ENCODE results near the gene CMSS1.

CMSS1 gene

DNA sequence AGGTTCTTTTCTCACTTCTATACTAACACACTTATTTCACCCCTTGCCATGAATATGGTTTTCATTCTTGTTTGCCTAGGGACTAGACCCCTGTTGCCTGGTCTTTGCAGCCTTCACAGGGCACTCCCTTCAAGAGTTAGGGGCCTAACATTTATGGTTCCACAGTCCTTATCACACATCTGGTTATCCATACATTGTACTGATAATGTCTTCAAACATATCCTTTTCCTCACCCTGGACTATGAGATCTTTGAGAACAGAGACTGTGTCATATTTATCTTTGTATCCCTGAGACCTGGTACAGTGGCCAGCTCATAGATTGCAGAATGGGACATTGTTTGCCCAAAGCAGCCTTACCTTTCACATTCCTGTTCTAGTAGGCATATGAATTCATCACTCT lies 106.2 kb downstream of the CMSS1 start:
- H3K36me3 ChIP-seq (ENCODE audit: insufficient read depth, insufficient read length, low read length): no peaks in the 10 kb centered on the region
- no peaks in the 10 kb centered on the region for H3K9me3 ChIP-seq (ENCODE audit: insufficient read depth, low read length)
- no peak overlapping the region for H3K9ac ChIP-seq (ENCODE audit: insufficient read length, low read depth)
- no peak overlapping the region for H3K4me3 ChIP-seq (ENCODE audit: insufficient read length, low read depth)
- TF ChIP-seq ZNF274 (IDR thresholded peaks at IDR 0.05; ENCODE audit: low read depth, low read length) (no peak), YY1 (IDR thresholded peaks at IDR 0.05; ENCODE audit: insufficient read depth, insufficient read length) (no peak), SUZ12 (IDR thresholded peaks at IDR 0.05; ENCODE audit: extremely low read depth, insufficient read depth, insufficient read length) (no peak)
- peaks cover 2% of the 10 kb centered on the region for H3K4me1 ChIP-seq (ENCODE audit: insufficient read depth, insufficient read length)
- DNase-seq (ENCODE audit: low read depth, low spot score): no peak
- H3K27me3 ChIP-seq (ENCODE audit: insufficient read depth, insufficient read length): no peaks in the 10 kb centered on the region

DNA sequence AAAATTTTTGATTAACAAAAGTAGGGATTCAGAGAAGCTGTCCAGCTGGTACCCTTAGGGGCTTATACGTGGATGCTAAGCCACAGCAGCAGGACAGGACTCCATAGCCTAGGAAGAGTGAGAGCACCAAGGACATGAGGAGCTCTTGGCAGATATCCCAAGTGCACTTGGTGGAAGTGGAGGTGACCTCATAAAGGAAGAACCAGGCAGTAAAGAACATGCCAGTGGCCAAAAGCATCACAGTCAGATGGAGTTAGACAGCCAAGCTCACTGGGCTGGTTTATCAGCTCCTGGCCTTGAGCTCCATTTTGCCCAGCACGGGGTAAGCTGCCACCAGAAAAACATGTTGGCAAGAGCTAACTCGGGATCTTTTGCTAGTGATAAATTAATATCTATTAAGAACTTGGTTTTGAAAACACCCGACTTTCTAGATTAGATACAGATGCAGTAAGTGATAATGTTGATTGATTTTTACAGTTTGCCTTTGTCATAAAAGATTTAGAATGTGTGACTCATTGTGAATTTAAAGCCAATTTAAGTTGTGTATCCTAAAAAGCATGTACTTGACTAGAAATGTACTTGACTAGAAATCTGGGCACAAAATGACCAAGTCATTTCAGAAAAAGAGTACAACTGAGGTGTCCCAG lies 108.0 kb downstream of the CMSS1 start:
- H3K4me1 ChIP-seq (ENCODE audit: insufficient read depth, insufficient read length): peaks cover 2% of the 10 kb centered on the region
- no peak for TF ChIP-seq YY1 (IDR thresholded peaks at IDR 0.05; ENCODE audit: insufficient read depth, insufficient read length)
- no peak for TF ChIP-seq ZNF274 (IDR thresholded peaks at IDR 0.05; ENCODE audit: low read depth, low read length)
- no peak for TF ChIP-seq SUZ12 (IDR thresholded peaks at IDR 0.05; ENCODE audit: extremely low read depth, insufficient read depth, insufficient read length)

DNA sequence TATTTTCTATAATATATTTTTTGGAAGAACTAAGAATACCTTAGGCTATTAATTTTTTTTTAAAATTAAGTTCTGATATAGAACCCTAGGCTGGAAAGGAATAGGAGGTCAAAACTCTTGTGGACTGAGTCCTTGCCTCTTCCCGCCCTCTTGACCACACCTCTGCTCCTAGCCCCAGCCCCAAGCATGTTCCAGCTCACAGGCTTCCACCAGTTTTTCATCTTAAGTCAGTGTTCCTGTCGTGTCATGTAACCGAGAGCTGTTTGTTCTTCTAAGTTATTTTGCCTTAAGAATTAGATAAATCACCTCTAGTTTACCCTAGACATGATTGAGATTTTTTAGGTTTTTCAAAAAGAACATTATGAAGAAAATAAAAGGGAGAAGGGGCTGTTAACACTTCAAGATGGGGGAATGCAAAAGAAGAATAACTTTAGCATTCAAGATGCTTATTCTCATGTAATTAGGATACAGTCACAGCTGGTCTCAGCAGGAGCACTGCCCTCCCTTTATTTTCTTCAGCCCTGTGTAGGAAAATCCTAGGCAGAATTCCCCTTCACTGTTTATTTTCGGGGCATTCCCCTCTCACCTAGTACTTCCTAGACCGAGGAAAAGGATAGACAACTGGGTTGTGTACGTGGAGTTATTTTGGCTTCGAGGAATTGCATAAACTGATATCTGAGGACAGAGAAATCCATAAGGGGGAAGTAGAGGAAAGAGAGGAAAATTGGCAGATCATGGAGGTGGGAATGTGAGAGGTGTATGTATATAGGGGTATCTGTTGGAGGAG lies 110.2 kb downstream of the CMSS1 start:
- Histone ChIP-seq H3K9ac (ENCODE audit: insufficient read length, low read depth) (no peak overlapping the region), H3K4me1 (ENCODE audit: insufficient read depth, insufficient read length) (peaks cover 2% of the 10 kb centered on the region)

More for the DNA sequence above, 108.0 kb downstream of the CMSS1 start:
- H3K27me3 ChIP-seq (ENCODE audit: insufficient read depth, insufficient read length): no peaks in the 10 kb centered on the region
- H3K36me3 ChIP-seq (ENCODE audit: insufficient read depth, insufficient read length, low read length): no peaks in the 10 kb centered on the region
- no peak overlapping the region for H3K4me3 ChIP-seq (ENCODE audit: insufficient read length, low read depth)
- H3K9ac ChIP-seq (ENCODE audit: insufficient read length, low read depth): no peak overlapping the region
- no peak for DNase-seq (ENCODE audit: low read depth, low spot score)
- H3K9me3 ChIP-seq (ENCODE audit: insufficient read depth, low read length): no peaks in the 10 kb centered on the region

DNA sequence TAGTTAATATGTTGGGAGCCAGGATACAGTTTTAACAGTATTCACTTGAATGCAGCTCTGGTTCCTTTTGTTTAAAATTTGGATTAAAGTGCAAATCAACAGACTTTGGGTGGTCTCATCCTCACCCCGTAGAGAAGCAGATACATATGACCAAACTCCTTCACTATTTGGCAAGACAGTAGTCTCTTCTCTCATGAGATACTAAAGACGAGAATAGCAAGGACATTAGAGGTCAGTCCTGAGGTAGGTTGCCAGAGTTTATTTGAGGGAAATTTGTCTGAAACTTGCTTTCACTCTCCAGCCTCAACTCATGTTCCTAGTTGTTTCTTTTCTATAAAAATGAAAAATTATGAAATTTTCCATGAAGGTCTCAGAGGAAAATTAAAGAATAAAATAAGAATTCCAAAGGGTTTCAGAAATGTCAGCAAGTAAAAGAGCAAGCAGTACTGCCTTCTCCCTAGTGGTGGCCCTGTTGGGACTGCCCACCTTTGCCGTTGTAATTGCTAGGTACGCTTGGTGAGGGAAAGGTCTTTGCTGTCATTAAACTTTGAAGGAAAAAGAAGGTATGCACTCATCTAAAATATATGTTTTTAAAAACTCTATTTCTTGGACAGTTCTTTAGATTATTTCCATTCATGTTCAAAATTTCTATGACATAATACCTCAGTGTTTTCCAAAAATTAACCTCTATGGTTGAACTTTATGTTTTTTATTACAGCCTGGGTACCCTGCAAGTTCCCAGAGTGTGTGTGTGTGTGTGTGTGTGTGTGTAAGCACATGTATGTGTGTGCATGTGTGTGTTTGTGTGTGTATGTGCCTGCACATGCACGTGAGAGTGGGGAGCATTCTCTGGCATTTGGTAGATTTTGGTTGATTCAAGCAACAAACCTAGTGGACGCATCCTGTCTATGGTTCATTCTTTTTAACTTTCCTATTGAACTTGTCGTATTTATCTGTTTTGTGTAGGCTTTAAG lies 111.4 kb downstream of the CMSS1 start:
- H3K4me1 ChIP-seq (ENCODE audit: insufficient read depth, insufficient read length): peaks cover 2% of the 10 kb centered on the region
- TF ChIP-seq SUZ12 (IDR thresholded peaks at IDR 0.05; ENCODE audit: extremely low read depth, insufficient read depth, insufficient read length) (no peak), ZNF274 (IDR thresholded peaks at IDR 0.05; ENCODE audit: low read depth, low read length) (no peak), YY1 (IDR thresholded peaks at IDR 0.05; ENCODE audit: insufficient read depth, insufficient read length) (no peak)
- no peaks in the 10 kb centered on the region for H3K36me3 ChIP-seq (ENCODE audit: insufficient read depth, insufficient read length, low read length)
- no peak overlapping the region for H3K9ac ChIP-seq (ENCODE audit: insufficient read length, low read depth)
- no peaks in the 10 kb centered on the region for H3K27me3 ChIP-seq (ENCODE audit: insufficient read depth, insufficient read length)
- H3K9me3 ChIP-seq (ENCODE audit: insufficient read depth, low read length): no peaks in the 10 kb centered on the region
- no peak for DNase-seq (ENCODE audit: low read depth, low spot score)
- no peak overlapping the region for H3K4me3 ChIP-seq (ENCODE audit: insufficient read length, low read depth)

More for the DNA sequence above, 110.2 kb downstream of the CMSS1 start:
- Histone ChIP-seq H3K27me3 (ENCODE audit: insufficient read depth, insufficient read length) (no peaks in the 10 kb centered on the region), H3K9me3 (ENCODE audit: insufficient read depth, low read length) (no peaks in the 10 kb centered on the region), H3K36me3 (ENCODE audit: insufficient read depth, insufficient read length, low read length) (no peaks in the 10 kb centered on the region), H3K4me3 (ENCODE audit: insufficient read length, low read depth) (no peak overlapping the region)
- DNase-seq (ENCODE audit: low read depth, low spot score): no peak
- TF ChIP-seq ZNF274 (IDR thresholded peaks at IDR 0.05; ENCODE audit: low read depth, low read length): no peak
- TF ChIP-seq SUZ12 (IDR thresholded peaks at IDR 0.05; ENCODE audit: extremely low read depth, insufficient read depth, insufficient read length): no peak
- TF ChIP-seq YY1 (IDR thresholded peaks at IDR 0.05; ENCODE audit: insufficient read depth, insufficient read length): no peak

DNA sequence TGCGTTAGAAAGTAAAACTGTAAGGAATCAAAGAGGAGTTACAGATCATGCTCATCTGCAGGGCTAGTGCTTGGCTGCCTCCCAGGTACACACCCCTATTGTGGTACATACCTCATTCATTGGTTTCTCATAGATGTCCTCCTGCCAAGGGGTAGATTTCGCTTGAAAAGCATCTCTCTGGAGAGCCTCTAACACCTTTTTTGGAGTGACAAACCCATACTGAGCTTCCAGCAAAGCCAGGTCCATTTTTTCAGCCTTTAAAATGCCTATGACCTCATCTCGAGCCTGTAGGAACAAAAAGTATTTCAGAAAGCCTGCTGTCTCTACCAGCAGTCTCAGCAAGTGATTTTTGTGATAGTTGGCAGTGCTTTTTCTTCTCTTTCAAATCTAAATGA lies 112.1 kb downstream of the CMSS1 start:
- DNase-seq (ENCODE audit: low read depth, low spot score): no peak
- Histone ChIP-seq H3K36me3 (ENCODE audit: insufficient read depth, insufficient read length, low read length) (no peaks in the 10 kb centered on the region), H3K4me1 (ENCODE audit: insufficient read depth, insufficient read length) (peaks cover 2% of the 10 kb centered on the region), H3K27me3 (ENCODE audit: insufficient read depth, insufficient read length) (no peaks in the 10 kb centered on the region), H3K9ac (ENCODE audit: insufficient read length, low read depth) (no peak overlapping the region), H3K4me3 (ENCODE audit: insufficient read length, low read depth) (no peak overlapping the region), H3K9me3 (ENCODE audit: insufficient read depth, low read length) (no peaks in the 10 kb centered on the region)
- TF ChIP-seq YY1 (IDR thresholded peaks at IDR 0.05; ENCODE audit: insufficient read depth, insufficient read length) (no peak), ZNF274 (IDR thresholded peaks at IDR 0.05; ENCODE audit: low read depth, low read length) (no peak), SUZ12 (IDR thresholded peaks at IDR 0.05; ENCODE audit: extremely low read depth, insufficient read depth, insufficient read length) (no peak)

- H3K27me3 ChIP-seq (ENCODE audit: insufficient read depth, insufficient read length): no peaks in the 10 kb centered on the region
- H3K36me3 ChIP-seq (ENCODE audit: insufficient read depth, insufficient read length, low read length): no peaks in the 10 kb centered on the region
- H3K4me1 ChIP-seq (ENCODE audit: insufficient read depth, insufficient read length): peaks cover 2% of the 10 kb centered on the region
- H3K9ac ChIP-seq (ENCODE audit: insufficient read length, low read depth): no peak overlapping the region
- H3K9me3 ChIP-seq (ENCODE audit: insufficient read depth, low read length): no peaks in the 10 kb centered on the region
- TF ChIP-seq YY1 (IDR thresholded peaks at IDR 0.05; ENCODE audit: insufficient read depth, insufficient read length) (no peak), ZNF274 (IDR thresholded peaks at IDR 0.05; ENCODE audit: low read depth, low read length) (no peak), SUZ12 (IDR thresholded peaks at IDR 0.05; ENCODE audit: extremely low read depth, insufficient read depth, insufficient read length) (no peak)
- no peak for DNase-seq (ENCODE audit: low read depth, low spot score)
- no peak overlapping the region for H3K4me3 ChIP-seq (ENCODE audit: insufficient read length, low read depth)
Measured at GRCh38 chr3:99931059-99931458, 113.4 kb downstream of the CMSS1 start.
